Measurements from ENCODE around the gene MYPOP. TPM values are rescaled to one million over a fixed set of nuclear protein-coding genes. Genes with fewer than 3 reads are reported as not detected.

Gene MYPOP
- total and polyA plus RNA-seq, 9 of the 15 experiments (the other 6 are each of a cell fraction or from before 2014, with no cell fraction given): 0.32 to 7.6 (median 1.6) TPM

DNA sequence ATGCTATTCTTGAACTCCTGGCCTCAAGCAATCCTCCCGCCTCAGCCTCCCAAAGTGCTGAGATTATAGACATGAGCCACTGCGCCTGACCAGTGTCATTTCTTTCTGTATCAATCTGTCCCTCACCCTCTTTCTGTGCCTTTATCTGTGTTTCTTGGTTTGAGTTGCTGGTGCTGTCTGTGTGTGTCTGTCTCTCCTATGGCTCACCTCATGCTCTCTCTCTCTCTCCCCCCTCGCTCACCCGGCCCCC is 26.3 kb downstream of the MYPOP start (continued):
- TF ChIP-seq SMC3 (conservative IDR thresholded peaks at IDR 0.05; ENCODE audit: insufficient read depth, low read depth, low read length) (no peak), TCF7 (IDR thresholded peaks at IDR 0.05; ENCODE audit: borderline replicate concordance) (no peak), CBX5 (IDR thresholded peaks at IDR 0.05; ENCODE audit: borderline replicate concordance, low read depth) (no peak), NONO (IDR thresholded peaks at IDR 0.05; ENCODE audit: low read depth in 2 of 2, low read length in 1 of 2) (no peak), ZFPM2 (CRISPR knock-in tag; IDR thresholded peaks at IDR 0.05) (no peak)
- TF ChIP-seq, protein P1, sequence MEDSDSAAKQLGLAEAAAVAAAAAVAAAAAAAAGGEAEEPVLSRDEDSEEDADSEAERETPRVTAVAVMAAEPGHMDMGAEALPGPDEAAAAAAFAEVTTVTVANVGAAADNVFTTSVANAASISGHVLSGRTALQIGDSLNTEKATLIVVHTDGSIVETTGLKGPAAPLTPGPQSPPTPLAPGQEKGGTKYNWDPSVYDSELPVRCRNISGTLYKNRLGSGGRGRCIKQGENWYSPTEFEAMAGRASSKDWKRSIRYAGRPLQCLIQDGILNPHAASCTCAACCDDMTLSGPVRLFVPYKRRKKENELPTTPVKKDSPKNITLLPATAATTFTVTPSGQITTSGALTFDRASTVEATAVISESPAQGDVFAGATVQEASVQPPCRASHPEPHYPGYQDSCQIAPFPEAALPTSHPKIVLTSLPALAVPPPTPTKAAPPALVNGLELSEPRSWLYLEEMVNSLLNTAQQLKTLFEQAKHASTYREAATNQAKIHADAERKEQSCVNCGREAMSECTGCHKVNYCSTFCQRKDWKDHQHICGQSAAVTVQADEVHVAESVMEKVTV (CRISPR knock-in tag; IDR thresholded peaks at IDR 0.05): no peak
- TF ChIP-seq, protein P2, sequence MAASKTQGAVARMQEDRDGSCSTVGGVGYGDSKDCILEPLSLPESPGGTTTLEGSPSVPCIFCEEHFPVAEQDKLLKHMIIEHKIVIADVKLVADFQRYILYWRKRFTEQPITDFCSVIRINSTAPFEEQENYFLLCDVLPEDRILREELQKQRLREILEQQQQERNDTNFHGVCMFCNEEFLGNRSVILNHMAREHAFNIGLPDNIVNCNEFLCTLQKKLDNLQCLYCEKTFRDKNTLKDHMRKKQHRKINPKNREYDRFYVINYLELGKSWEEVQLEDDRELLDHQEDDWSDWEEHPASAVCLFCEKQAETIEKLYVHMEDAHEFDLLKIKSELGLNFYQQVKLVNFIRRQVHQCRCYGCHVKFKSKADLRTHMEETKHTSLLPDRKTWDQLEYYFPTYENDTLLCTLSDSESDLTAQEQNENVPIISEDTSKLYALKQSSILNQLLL (CRISPR knock-in tag; IDR thresholded peaks at IDR 0.05; ENCODE audit: borderline replicate concordance): no peak
- TF ChIP-seq, protein P3, sequence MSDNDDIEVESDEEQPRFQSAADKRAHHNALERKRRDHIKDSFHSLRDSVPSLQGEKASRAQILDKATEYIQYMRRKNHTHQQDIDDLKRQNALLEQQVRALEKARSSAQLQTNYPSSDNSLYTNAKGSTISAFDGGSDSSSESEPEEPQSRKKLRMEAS (CRISPR knock-in tag; IDR thresholded peaks at IDR 0.05): peak; percentile 75

DNA sequence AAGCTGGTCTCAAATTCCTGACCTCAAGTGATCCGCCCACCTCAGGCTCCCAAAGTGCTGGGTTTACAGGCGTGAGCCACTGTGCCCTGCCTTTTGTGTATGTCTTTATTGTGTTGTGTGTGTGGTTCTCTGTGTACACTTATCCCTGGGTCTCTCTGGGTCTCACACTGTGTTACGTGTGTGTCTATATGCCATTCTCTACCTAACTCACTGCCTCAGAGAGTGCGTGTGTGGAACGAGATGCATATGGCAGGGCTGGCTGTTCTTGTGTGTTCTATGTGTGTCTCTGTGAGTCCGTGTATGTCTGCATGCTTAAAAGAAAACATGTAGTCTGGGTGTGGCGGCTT is 27.8 kb downstream of the MYPOP start:
- TF ChIP-seq PTBP1 (IDR thresholded peaks at IDR 0.05; ENCODE audit: low read depth, low read length) (no peak), XRCC4 (IDR thresholded peaks at IDR 0.05; ENCODE audit: extremely low read depth, insufficient read depth, insufficient read length) (no peak), EGR1 (conservative IDR thresholded peaks at IDR 0.05) (peak; percentile 43; the same call in 1 of the 2 replicates), CREM (IDR thresholded peaks at IDR 0.05; ENCODE audit: low read depth) (no peak)
- FAIRE-seq (peak; percentile 26), DNase-seq (ENCODE audit: extremely low read depth in 1 of 4, low spot score in 3 of 4) (no peak), ATAC-seq (no peak)
- 60% methylated on average over 7 of the region's 7 CpGs for WGBS (ENCODE audit: insufficient coverage, low coverage, missing lambda C conversion rate)
- ChIA-PET POLR2A (interaction anchor here (1.3 kb wide), 1 partner anchor 11 kb away, joined by 3 read pairs; the partner anchor contains the start of gene IRF2BP1), CTCF (ENCODE audit: low intra/inter-chr PET ratio) (no interaction called here)
- Histone ChIP-seq H3K27ac (ENCODE audit: extremely low read depth, low read depth, low read length) (peak overlapping the region; percentile 72), H3K9me1 (ENCODE audit: control insufficient read depth, insufficient read depth, low read length) (no peaks in the 10 kb centered on the region), H3K4me1 (replicated peaks in 1 of 2; ENCODE audit: control insufficient read depth in 2 of 2, insufficient read depth in 2 of 2, low read length in 2 of 2) (peaks cover 51 to 72% of the 10 kb centered on the region in 2 experiments), H3K79me2 (ENCODE audit: control insufficient read depth, insufficient read depth, low read length) (peaks cover 3% of the 10 kb centered on the region; the same call in 1 of the 3 replicates), H3K4me2 (ENCODE audit: insufficient read depth, low read length) (no peak overlapping the region), H3K36me3 (ENCODE audit: control insufficient read depth, insufficient read depth, low read length) (peaks cover 9% of the 10 kb centered on the region), H3K9ac (ENCODE audit: insufficient read depth in 1 of 2, low read depth in 2 of 2, low read length in 2 of 2) (peak overlapping the region; percentile 1 to 39; a peak in 3 of 4 replicates), H3K4me3 (no peak overlapping the region), H4K20me1 (replicated peaks; ENCODE audit: control insufficient read depth, insufficient read depth, low read length) (no peaks in the 10 kb centered on the region), H2AFZ (ENCODE audit: low read depth, low read length) (0 out of 2 replicates have a peak overlapping the region, but pooled peaks have one; percentile 5), H3K27me3 (ENCODE audit: control insufficient read depth in 2 of 2, insufficient read depth in 2 of 2, low read length in 2 of 2) (no peaks in the 10 kb centered on the region), H3K9me3 (replicated peaks; ENCODE audit: control insufficient read depth, insufficient read depth, low read depth, low read length) (no peaks in the 10 kb centered on the region)
- in situ Hi-C loops (cut with MboI): no loop called here
- BruUV-seq (replicated peaks): no TSS peak
- intact Hi-C loops (cut with micrococcal nuclease): no loop called here
